HepG2 (cell line): ENCODE data around the gene SLC6A9.

Experiments
- BRD4 ChIP-seq: sonication (generic); formaldehyde crosslinking; IDR thresholded peaks from 2 replicates; pipeline ENCODE4 v1.4.0; 2020; ENCODE audit warnings: missing genetic modification reagents
- CREB1 ChIP-seq, 2 experiments: fragments of 450-650 bp in 1 of 2; IDR thresholded peaks; 2 replicates each; pipeline ENCODE4 v1.6.1; 2016 to 2017; ENCODE audit warnings: control low read depth in 1 of 2, mild to moderate bottlenecking in 1 of 2, missing compliant biosample characterization in 1 of 2, missing genetic modification characterization in 1 of 2
- CTCF ChIP-seq: sonication (generic); formaldehyde crosslinking; IDR thresholded peaks from 2 replicates; pipeline ENCODE4 v1.5.0; 2020; ENCODE audit warnings: mild to moderate bottlenecking, missing genetic modification reagents, moderate library complexity
- HOXA9 ChIP-seq: sonication (generic); formaldehyde crosslinking; IDR thresholded peaks from 2 replicates; pipeline ENCODE4 v1.8.1; 2022; ENCODE audit warnings: missing genetic modification reagents, mild to moderate bottlenecking, moderate library complexity, borderline replicate concordance
- MAFF ChIP-seq: IDR thresholded peaks from 2 replicates; pipeline ENCODE4 v1.6.1; 2011; ENCODE audit warnings: low read depth, low read length, improper control_type of control experiment
- POLR2A ChIP-seq, 2 experiments: IDR thresholded peaks; 2 replicates each; pipeline ENCODE4 v1.6.1; 2011; ENCODE audit warnings: low read depth in 2 of 2, low read length in 2 of 2, mild to moderate bottlenecking in 1 of 2, moderate library complexity in 1 of 2; ENCODE audit not compliant: insufficient read depth in 1 of 2
- RARG ChIP-seq: sonication (generic); formaldehyde crosslinking; IDR thresholded peaks from 2 replicates; pipeline ENCODE4 v1.4.0; 2020; ENCODE audit warnings: low read depth, mild to moderate bottlenecking, missing genetic modification reagents
- REST ChIP-seq, 2 experiments: IDR thresholded peaks; 2 replicates each; pipeline ENCODE4 v1.6.1; 2011 to 2012; ENCODE audit warnings: low read length in 2 of 2, borderline replicate concordance in 1 of 2, low read depth in 1 of 2, mild to moderate bottlenecking in 1 of 2, moderate library complexity in 1 of 2
- SETDB1 ChIP-seq: sonication (generic); formaldehyde crosslinking; IDR thresholded peaks from 2 replicates; pipeline ENCODE4 v1.5.1; 2020; ENCODE audit warnings: missing genetic modification reagents, mild to moderate bottlenecking, borderline replicate concordance
- SMC3 ChIP-seq: IDR thresholded peaks from 2 replicates; pipeline ENCODE4 v1.6.1; 2011; ENCODE audit warnings: low read length, improper control_type of control experiment
- TAF1 ChIP-seq: sonication (generic); formaldehyde crosslinking; IDR thresholded peaks from 2 replicates; pipeline ENCODE4 v1.4.0; 2020; ENCODE audit warnings: missing genetic modification reagents
- TAF15 ChIP-seq: fragments of 200-400 bp; formaldehyde crosslinking; IDR thresholded peaks from one replicate; pipeline ENCODE4 v1.6.1; 2018; ENCODE audit warnings: mild to moderate bottlenecking, low read depth, low read length; ENCODE audit not compliant: poor library complexity, severe bottlenecking
- TBL1XR1 ChIP-seq: fragments of 150-350 bp; IDR thresholded peaks from 2 replicates; pipeline ENCODE4 v1.6.1; 2014; ENCODE audit warnings: borderline replicate concordance, low read length; ENCODE audit not compliant: partially characterized antibody
- TP53 ChIP-seq: sonication (generic); formaldehyde crosslinking; conservative IDR thresholded peaks from 2 replicates; pipeline ENCODE4 v1.4.0; 2020; ENCODE audit warnings: missing genetic modification reagents

DNA sequence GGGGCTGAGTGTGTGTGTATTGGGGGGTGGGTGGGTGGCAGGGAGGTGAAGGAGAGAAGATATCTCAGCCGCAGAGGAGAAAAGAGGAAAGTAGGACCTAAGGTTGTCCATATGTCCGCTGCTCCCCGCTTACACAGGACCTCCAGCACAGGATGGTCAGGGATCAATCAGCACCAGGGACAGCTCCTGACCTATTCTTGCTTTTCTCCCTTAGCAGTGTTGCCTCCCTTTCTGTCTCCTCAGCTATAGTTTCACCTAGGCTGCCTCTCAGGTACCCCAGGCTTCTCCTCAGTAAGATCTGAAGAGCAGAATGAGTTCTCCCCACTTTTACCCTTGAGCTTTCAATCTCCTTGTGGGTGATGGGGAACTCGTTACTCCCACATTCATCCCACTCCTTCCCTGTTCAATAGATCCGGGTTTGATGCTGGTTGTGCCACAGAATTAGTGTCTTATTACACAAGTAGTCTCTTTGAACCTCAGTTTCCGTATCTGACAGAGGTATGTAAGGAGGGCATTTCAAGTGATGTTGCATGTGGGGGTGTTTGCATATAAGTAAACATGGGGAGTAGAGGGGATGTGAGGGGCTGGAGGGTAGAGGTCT, 62.8 kb downstream of the SLC6A9 start:
- TF ChIP-seq SMC3 (no peak), CTCF (CRISPR knock-in tag) (no peak), POLR2A (IDR thresholded peaks at IDR 0.05; ENCODE audit: insufficient read depth in 1 of 2, low read depth in 2 of 2, low read length in 2 of 2) (no peak), BRD4 (no peak), SETDB1 (CRISPR knock-in tag) (no peak), TBL1XR1 (no peak), CREB1 (IDR thresholded peaks at IDR 0.05) (no peak), CREB1 (CRISPR knock-in tag; IDR thresholded peaks at IDR 0.05) (no peak), REST (IDR thresholded peaks at IDR 0.05; ENCODE audit: borderline replicate concordance in 1 of 2, low read depth in 1 of 2, low read length in 2 of 2) (peak in 1 of 2 experiments; percentile 96; a peak in 2 of 4 replicates), TAF1 (CRISPR knock-in tag) (no peak), TAF15 (no peak), RARG (CRISPR knock-in tag) (no peak), MAFF (no peak), HOXA9 (CRISPR knock-in tag) (no peak), TP53 (CRISPR knock-in tag) (no peak)
